IMR-90 (cell line): ENCODE measurements around the gene METTL23. TPM values are rescaled to one million over a fixed set of nuclear protein-coding genes. Genes with fewer than 3 reads are reported as not detected.

Source experiments
- ATAC-seq: fragments of 200-7000 bp; cut with Tn5 transposase; 2 replicates; pipeline ENCODE4 v1.9.1; 2020; ENCODE audit warnings: low read depth, mild to moderate bottlenecking, moderate library complexity
- BruUV-seq: library from RNA; stranded (reverse); fragments of 400-500 nt; replicated peaks from 2 replicates; lab custom pipeline; 2021; lab: Mats Ljungman, UMichigan
- CTCF ChIA-PET: fragments of 300-600 bp; formaldehyde crosslinking; extraction: SDS; loops from one replicate; lab custom pipeline; 2021; ENCODE audit warnings: antibody characterized with exemption; lab: Yijun Ruan, JAX
- POLR2A ChIA-PET: fragments of 300-600 bp; sonication (Branson Sonifier 250); formaldehyde crosslinking; loops from one replicate; lab custom pipeline; 2022; ENCODE audit warnings: antibody characterized with exemption; ENCODE audit not compliant: unreplicated experiment; lab: Charles Lee
- DNase-seq: peaks from one replicate; pipeline ENCODE4 v3.0.0; 2013
- H2AFZ ChIP-seq: replicated peaks from 2 replicates; pipeline ENCODE3; 2013; ENCODE audit warnings: low read length, mild to moderate bottlenecking; ENCODE audit not compliant: poor library complexity
- H2AK5ac ChIP-seq: 2 replicates; pipeline ENCODE4 v1.6.1; 2013; ENCODE audit warnings: low read depth, low read length, inconsistent platforms
- H2AK9ac ChIP-seq: replicated peaks from 2 replicates; pipeline ENCODE3; 2013; ENCODE audit warnings: mild to moderate bottlenecking, low read depth, low read length, moderate library complexity; ENCODE audit not compliant: poor library complexity
- H2BK120ac ChIP-seq: 2 replicates; pipeline ENCODE4 v1.6.1; 2013; ENCODE audit warnings: low read depth, low read length, inconsistent platforms
- H2BK15ac ChIP-seq: 3 replicates; pipeline ENCODE4 v1.6.1; 2013; ENCODE audit warnings: low read depth, low read length, inconsistent platforms
- H2BK20ac ChIP-seq: 2 replicates; pipeline ENCODE4 v1.6.1; 2013; ENCODE audit warnings: low read depth, mild to moderate bottlenecking, inconsistent platforms, low read length, moderate library complexity
- H2BK5ac ChIP-seq: 2 replicates; pipeline ENCODE4 v1.6.1; 2013; ENCODE audit warnings: mild to moderate bottlenecking, low read depth, low read length, inconsistent platforms; ENCODE audit not compliant: poor library complexity, severe bottlenecking
- H3K14ac ChIP-seq: replicated peaks from 2 replicates; pipeline ENCODE4 v1.6.1; 2013; ENCODE audit warnings: low read depth, low read length, inconsistent platforms
- H3K18ac ChIP-seq: 2 replicates; pipeline ENCODE4 v1.6.1; 2013; ENCODE audit warnings: low read depth, low read length, control low read depth
- H3K23ac ChIP-seq: 2 replicates; pipeline ENCODE4 v1.6.1; 2013; ENCODE audit warnings: low read depth, low read length, inconsistent platforms
- H3K27ac ChIP-seq: 2 replicates; pipeline ENCODE4 v1.5.1; 2013; ENCODE audit warnings: mild to moderate bottlenecking, control low read depth, low read length; ENCODE audit not compliant: insufficient read depth
- H3K27me3 ChIP-seq: 2 replicates; pipeline ENCODE4 v1.6.1; 2013; ENCODE audit warnings: low read length; ENCODE audit not compliant: control insufficient read depth, insufficient read depth
- H3K36me3 ChIP-seq: 2 replicates; pipeline ENCODE4 v1.6.1; 2013; ENCODE audit warnings: low read length, mixed read lengths; ENCODE audit not compliant: control insufficient read depth, insufficient read depth
- H3K4ac ChIP-seq: 2 replicates; pipeline ENCODE4 v1.6.1; 2013; ENCODE audit warnings: low read depth, low read length, inconsistent platforms
- H3K4me1 ChIP-seq: 2 replicates; pipeline ENCODE4 v1.6.1; 2013; ENCODE audit warnings: low read length, mixed read lengths; ENCODE audit not compliant: control insufficient read depth, insufficient read depth
- H3K4me2 ChIP-seq: 2 replicates; pipeline ENCODE4 v1.6.1; 2013; ENCODE audit warnings: low read depth, mild to moderate bottlenecking, control low read depth, low read length, moderate library complexity
- H3K4me3 ChIP-seq: 2 replicates; pipeline ENCODE4 v1.5.1; 2013; ENCODE audit warnings: low read depth, mild to moderate bottlenecking, control low read depth, low read length, moderate library complexity; ENCODE audit not compliant: insufficient read depth
- H3K56ac ChIP-seq: 2 replicates; pipeline ENCODE4 v1.6.1; 2013; ENCODE audit warnings: low read length, inconsistent platforms; ENCODE audit not compliant: insufficient read depth; ENCODE audit errors: extremely low read depth
- H3K79me1 ChIP-seq, 2 experiments: 2 replicates each; pipeline ENCODE4 v1.6.1; 2013; ENCODE audit warnings: low read length in 2 of 2, inconsistent platforms in 1 of 2, low read depth in 1 of 2
- H3K9ac ChIP-seq: 2 replicates; pipeline ENCODE4 v1.6.1; 2013; ENCODE audit warnings: low read depth, low read length, control low read depth
- H3K9me1 ChIP-seq: 2 replicates; pipeline ENCODE4 v1.6.1; 2013; ENCODE audit warnings: low read length, inconsistent platforms; ENCODE audit not compliant: insufficient read depth
- H3K9me3 ChIP-seq: 2 replicates; pipeline ENCODE4 v1.6.1; 2013; ENCODE audit warnings: low read length; ENCODE audit not compliant: control insufficient read depth, insufficient read depth
- H4K20me1 ChIP-seq: 2 replicates; pipeline ENCODE4 v1.6.1; 2013; ENCODE audit warnings: low read length, inconsistent platforms; ENCODE audit not compliant: insufficient read depth
- H4K5ac ChIP-seq: 2 replicates; pipeline ENCODE4 v1.6.1; 2013; ENCODE audit warnings: mild to moderate bottlenecking, low read depth, low read length, control low read depth
- H4K8ac ChIP-seq, 2 experiments: 2 replicates each; pipeline ENCODE4 v1.6.1; 2013; ENCODE audit warnings: low read depth in 2 of 2, low read length in 2 of 2, control low read depth in 1 of 2, inconsistent platforms in 1 of 2
- H4K91ac ChIP-seq: 2 replicates; pipeline ENCODE4 v1.6.1; 2013; ENCODE audit warnings: low read depth, low read length, inconsistent platforms; ENCODE audit not compliant: insufficient read depth
- BHLHE40 ChIP-seq: fragments of 150-350 bp; IDR thresholded peaks from 2 replicates; pipeline ENCODE4 v1.6.1; 2016; ENCODE audit warnings: mild to moderate bottlenecking, low read depth, low read length
- CEBPB ChIP-seq: IDR thresholded peaks from 2 replicates; pipeline ENCODE4 v1.6.1; 2012; ENCODE audit warnings: low read depth, low read length, improper control_type of control experiment
- CHD1 ChIP-seq: IDR thresholded peaks from 2 replicates; pipeline ENCODE4 v1.6.1; 2012; ENCODE audit warnings: low read depth, low read length, improper control_type of control experiment
- CTCF ChIP-seq: conservative IDR thresholded peaks from 2 replicates; pipeline ENCODE4 v1.5.1; 2012; ENCODE audit warnings: mild to moderate bottlenecking, low read depth, low read length, improper control_type of control experiment
- ELK1 ChIP-seq: fragments of 150-350 bp; IDR thresholded peaks from 2 replicates; pipeline ENCODE4 v1.6.1; 2016; ENCODE audit warnings: low read depth, mild to moderate bottlenecking, low read length, moderate library complexity, borderline replicate concordance
- FOS ChIP-seq: fragments of 150-350 bp; IDR thresholded peaks from 2 replicates; pipeline ENCODE4 v1.6.1; 2016; ENCODE audit warnings: low read depth, low read length
- MAFK ChIP-seq: IDR thresholded peaks from 2 replicates; pipeline ENCODE4 v1.6.1; 2012; ENCODE audit warnings: low read depth, low read length, improper control_type of control experiment
- MAZ ChIP-seq: IDR thresholded peaks from 2 replicates; pipeline ENCODE4 v1.6.1; 2012; ENCODE audit warnings: low read depth, mild to moderate bottlenecking, low read length, improper control_type of control experiment, moderate library complexity, borderline replicate concordance
- MXI1 ChIP-seq: IDR thresholded peaks from 2 replicates; pipeline ENCODE4 v1.6.1; 2012; ENCODE audit warnings: low read depth, mild to moderate bottlenecking, low read length, moderate library complexity, borderline replicate concordance
- NFE2L2 ChIP-seq: fragments of 150-350 bp; IDR thresholded peaks from 2 replicates; pipeline ENCODE4 v1.6.1; 2016; ENCODE audit warnings: low read depth, mild to moderate bottlenecking, low read length
- POLR2A ChIP-seq: IDR thresholded peaks from 2 replicates; pipeline ENCODE4 v1.6.1; 2012; ENCODE audit warnings: mild to moderate bottlenecking, low read depth, low read length
- RAD21 ChIP-seq: IDR thresholded peaks from 2 replicates; pipeline ENCODE4 v1.6.1; 2012; ENCODE audit warnings: low read length, improper control_type of control experiment
- RCOR1 ChIP-seq: IDR thresholded peaks from 2 replicates; pipeline ENCODE4 v1.6.1; 2012; ENCODE audit warnings: mild to moderate bottlenecking, low read length, improper control_type of control experiment; ENCODE audit not compliant: insufficient replicate concordance
- RFX5 ChIP-seq: IDR thresholded peaks from 2 replicates; pipeline ENCODE4 v1.8.0; 2012; ENCODE audit warnings: low read depth, mild to moderate bottlenecking, low read length, moderate library complexity
- USF2 ChIP-seq: fragments of 150-350 bp; IDR thresholded peaks from 2 replicates; pipeline ENCODE4 v1.6.1; 2017; ENCODE audit warnings: mild to moderate bottlenecking, antibody characterized with exemption, low read length, low read depth
- WGBS, 2 experiments: methylation state at CpG; one replicate each; pipeline versions ENCODE4 v1.1.5 to v1.1.7; 2013; ENCODE audit warnings: missing lambda C conversion rate in 2 of 2; ENCODE audit not compliant: insufficient read length in 1 of 2; ENCODE audit errors: extremely low coverage in 2 of 2; 5-methylcytosine and 5-hydroxymethylcytosine counted together
- dilution Hi-C: fragments of 300-500 bp; cut with HindIII; formaldehyde crosslinking; loops from one replicate; pipeline ENCODE4 v1.14.3; 2018; ENCODE audit warnings: low sequenced_read_pairs; ENCODE audit not compliant: unreplicated experiment
- in situ Hi-C: fragments of 300-500 bp; cut with MboI; formaldehyde crosslinking; loops from 3 replicates; pipeline ENCODE4 v1.14.3; 2019; ENCODE audit warnings: low sequenced_read_pairs, inconsistent platforms, mixed read lengths
- intact Hi-C: fragments of 100-400 bp; cut with micrococcal nuclease; formaldehyde crosslinking; loops from 2 replicates; pipeline ENCODE4 v1.10.0; 2022
- polyA plus RNA-seq, 3 experiments: library from polyadenylated mRNA; depleted of rRNA; stranded (reverse); fragments of >200 nt; gene quantifications; 2 replicates each; pipeline ENCODE4 v1.2.3, GENCODE V29; 2012; ENCODE audit warnings: low replicate concordance in 1 of 3
- total RNA-seq: library from RNA; depleted of rRNA; stranded (reverse); fragments of >200 nt; gene quantifications from 2 replicates; pipeline ENCODE4 v1.2.3, GENCODE V29; 2012

METTL23 gene
- total and polyA plus RNA-seq, 2 of the 4 experiments (the other 2 are of a cell fraction): 18.8 to 32.1 TPM

GRCh38 chr17:76753061-76753961, 26.7 kb downstream of the METTL23 start:
- POLR2A ChIA-PET: no interaction called here
- no peak overlapping the region for H3K14ac ChIP-seq
- no peaks in the 10 kb centered on the region for H4K20me1 ChIP-seq
- H3K4ac ChIP-seq: no peak overlapping the region
- H3K9me3 ChIP-seq: no peaks in the 10 kb centered on the region
- H3K9me1 ChIP-seq: peaks cover 5% of the 10 kb centered on the region; the same call in 1 of the 2 replicates
- DNase-seq: no peak
- H2BK120ac ChIP-seq: no peak overlapping the region
- no peak overlapping the region for H2BK15ac ChIP-seq
- H3K79me1 ChIP-seq: 0 out of 4 replicates have a peak, but pooled peaks cover 0 to 3% of the 10 kb centered on the region in 2 experiments
- in situ Hi-C loops: no loop called here
- H4K91ac ChIP-seq: no peak overlapping the region
- no peak for ATAC-seq
- peaks cover 18% of the 10 kb centered on the region for H3K36me3 ChIP-seq
- H3K27ac ChIP-seq: no peak overlapping the region
- no peak overlapping the region for H3K56ac ChIP-seq
- no peak overlapping the region for H2AFZ ChIP-seq
- 82% methylated on average over 3 of the region's 12 CpGs; no CpG with 5 or more reads in 1 of the 2 experiments for WGBS, 2 experiments
- H2BK5ac ChIP-seq: no peak overlapping the region
- intact Hi-C loops: no loop called here
- H3K27me3 ChIP-seq: no peaks in the 10 kb centered on the region
- H2AK9ac ChIP-seq: no peak overlapping the region
- H3K4me1 ChIP-seq: no peaks in the 10 kb centered on the region
- no peak overlapping the region for H3K18ac ChIP-seq
- CTCF ChIA-PET: interaction anchor here (0.7 kb wide), 1 partner anchor 135 kb away, joined by 3 read pairs; no protein-coding TSS in a partner anchor
- BruUV-seq: no TSS peak
- H4K8ac ChIP-seq: no peak overlapping the region
- dilution Hi-C loops: no loop called here
- H3K4me3 ChIP-seq: no peak overlapping the region
- no peak overlapping the region for H3K23ac ChIP-seq
- no peak overlapping the region for H2AK5ac ChIP-seq
- H3K4me2 ChIP-seq: no peak overlapping the region
- H4K5ac ChIP-seq: no peak overlapping the region
- no peak overlapping the region for H2BK20ac ChIP-seq
- no peak overlapping the region for H3K9ac ChIP-seq
- no peak for TF ChIP-seq RAD21
- TF ChIP-seq USF2: no peak
- no peak for TF ChIP-seq RCOR1
- no peak for TF ChIP-seq RFX5
- no peak for TF ChIP-seq BHLHE40
- TF ChIP-seq CHD1: no peak
- TF ChIP-seq CTCF: no peak
- TF ChIP-seq CEBPB: no peak
- no peak for TF ChIP-seq ELK1
- TF ChIP-seq FOS: no peak
- no peak for TF ChIP-seq POLR2A
- TF ChIP-seq NFE2L2: no peak
- TF ChIP-seq MXI1: no peak
- no peak for TF ChIP-seq MAFK
- no peak for TF ChIP-seq MAZ
